Astrocyte (in vitro differentiated cells and primary cell): ENCODE measurements around the gene ITPRIP.

Experiments used
- CTCF ChIP-seq: IDR thresholded peaks from 2 replicates; pipeline ENCODE4 v1.5.1; 2011; ENCODE audit warnings: low read depth, mild to moderate bottlenecking, inconsistent platforms, low read length, moderate library complexity; ENCODE audit not compliant: insufficient read depth
- EZH2 ChIP-seq: IDR thresholded peaks from 2 replicates; pipeline ENCODE4 v1.6.1; 2012; ENCODE audit warnings: mild to moderate bottlenecking, low read length, inconsistent platforms; ENCODE audit not compliant: insufficient read depth

- TF ChIP-seq EZH2 (no peak), CTCF (no peak)
These were observed 12.5 kb downstream of the ITPRIP start for GRCh38 chr10:104325436-104326435.
